Trophoblast cell (in vitro differentiated cells and primary cell): Measurements from ENCODE around the gene CUX1.
A peak's percentile ranks its signal among the peaks of the same experiment; 100 is the strongest.

Experiments
- DNase-seq, 2 donors: peaks; one replicate each; pipeline ENCODE4 v3.0.0-alpha.2; 2016
- H2AFZ ChIP-seq: 2 replicates; pipeline ENCODE4 v1.6.1; 2013; ENCODE audit warnings: low read length, moderate library complexity, mild to moderate bottlenecking; ENCODE audit not compliant: insufficient read depth, poor library complexity
- H2AK5ac ChIP-seq: 2 replicates; pipeline ENCODE4 v1.6.1; 2013; ENCODE audit warnings: mild to moderate bottlenecking, low read length
- H2BK120ac ChIP-seq: 2 replicates; pipeline ENCODE4 v1.6.1; 2013; ENCODE audit warnings: low read length, mild to moderate bottlenecking, moderate library complexity; ENCODE audit not compliant: insufficient read depth, poor library complexity
- H2BK12ac ChIP-seq: 2 replicates; pipeline ENCODE4 v1.6.1; 2013; ENCODE audit warnings: mild to moderate bottlenecking, low read length, moderate library complexity
- H2BK5ac ChIP-seq: 2 replicates; pipeline ENCODE4 v1.6.1; 2013; ENCODE audit warnings: low read length, low read depth, moderate library complexity, mild to moderate bottlenecking; ENCODE audit not compliant: poor library complexity
- H3K14ac ChIP-seq: 2 replicates; pipeline ENCODE4 v1.6.1; 2013; ENCODE audit warnings: mild to moderate bottlenecking, low read length
- H3K18ac ChIP-seq: 2 replicates; pipeline ENCODE4 v1.6.1; 2013; ENCODE audit warnings: mild to moderate bottlenecking, low read length
- H3K23ac ChIP-seq: 2 replicates; pipeline ENCODE4 v1.6.1; 2013; ENCODE audit warnings: low read length
- H3K27ac ChIP-seq: 2 replicates; pipeline ENCODE4 v1.5.1; 2013; ENCODE audit warnings: low read depth, mild to moderate bottlenecking, inconsistent platforms, low read length, moderate library complexity
- H3K27me3 ChIP-seq: 2 replicates; pipeline ENCODE4 v1.6.1; 2013; ENCODE audit warnings: inconsistent platforms, mild to moderate bottlenecking, low read length, moderate library complexity; ENCODE audit not compliant: insufficient read depth
- H3K36me3 ChIP-seq, 2 experiments: 1 replicate in 1 of 2; 2 replicates in 1 of 2; pipeline ENCODE4 v1.6.1; 2013; ENCODE audit warnings: low read length in 2 of 2, mild to moderate bottlenecking in 2 of 2, moderate library complexity in 1 of 2; ENCODE audit not compliant: insufficient read depth in 2 of 2, control insufficient read depth in 1 of 2
- H3K4ac ChIP-seq: 2 replicates; pipeline ENCODE4 v1.6.1; 2013; ENCODE audit warnings: low read depth, mild to moderate bottlenecking, low read length, moderate library complexity
- H3K4me1 ChIP-seq, 2 experiments: 1 replicate in 1 of 2; 2 replicates in 1 of 2; pipeline ENCODE4 v1.6.1; 2013; ENCODE audit warnings: low read length in 2 of 2, mild to moderate bottlenecking in 2 of 2, moderate library complexity in 1 of 2; ENCODE audit not compliant: insufficient read depth in 2 of 2, control insufficient read depth in 1 of 2
- H3K4me2 ChIP-seq: 2 replicates; pipeline ENCODE4 v1.6.1; 2013; ENCODE audit warnings: inconsistent platforms, mild to moderate bottlenecking, low read length, moderate library complexity
- H3K4me3 ChIP-seq: 2 replicates; pipeline ENCODE4 v1.5.1; 2013; ENCODE audit warnings: mild to moderate bottlenecking, low read depth, low read length, inconsistent platforms
- H3K79me1 ChIP-seq: one replicate; pipeline ENCODE4 v1.6.1; 2013; ENCODE audit warnings: low read length
- H3K79me2 ChIP-seq: 2 replicates; pipeline ENCODE4 v1.6.1; 2013; ENCODE audit warnings: low read length, mild to moderate bottlenecking; ENCODE audit not compliant: control insufficient read depth, insufficient read depth, poor library complexity
- H3K9ac ChIP-seq: 2 replicates; pipeline ENCODE4 v1.6.1; 2013; ENCODE audit warnings: mild to moderate bottlenecking, low read length
- H3K9me3 ChIP-seq: 2 replicates; pipeline ENCODE4 v1.6.1; 2013; ENCODE audit warnings: low read depth, mild to moderate bottlenecking, control low read depth, inconsistent platforms, low read length; ENCODE audit not compliant: insufficient read depth
- H4K12ac ChIP-seq: 2 replicates; pipeline ENCODE4 v1.6.1; 2013; ENCODE audit warnings: low read depth, mild to moderate bottlenecking, low read length, moderate library complexity
- H4K8ac ChIP-seq: 2 replicates; pipeline ENCODE4 v1.6.1; 2013; ENCODE audit warnings: low read depth, mild to moderate bottlenecking, low read length, moderate library complexity
- H4K91ac ChIP-seq: one replicate; pipeline ENCODE4 v1.6.1; 2013; ENCODE audit warnings: low read depth, mild to moderate bottlenecking, low read length, moderate library complexity
- WGBS: extraction: QIAGEN DNeasy Blood & Tissue Kit; methylation state at CpG from one replicate; pipeline ENCODE4 v1.1.7; 2013; ENCODE audit warnings: missing lambda C conversion rate; ENCODE audit not compliant: insufficient read length, insufficient coverage; ENCODE audit errors: extremely low coverage; 5-methylcytosine and 5-hydroxymethylcytosine counted together

CUX1 gene

DNA sequence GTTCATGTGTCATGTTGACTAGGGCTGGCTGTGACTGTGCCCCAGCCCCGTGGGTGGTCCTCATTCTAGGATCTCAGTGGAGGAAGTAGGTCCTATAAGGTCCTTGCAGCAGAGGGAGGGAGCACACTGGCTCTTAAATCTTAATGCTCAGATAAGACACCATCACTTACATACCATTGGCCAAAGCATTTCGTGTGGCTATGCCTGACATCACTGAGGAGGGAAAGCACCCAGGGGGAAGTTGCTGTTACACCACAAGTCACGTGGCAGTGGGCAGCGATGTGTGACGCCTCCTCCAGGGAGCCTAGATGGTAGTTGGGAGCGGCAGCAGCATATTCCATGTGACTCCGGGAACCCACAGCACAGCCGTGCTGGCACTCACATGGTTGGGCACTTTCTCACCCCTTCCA, 244.6 kb downstream of the CUX1 start:
- Histone ChIP-seq H2BK120ac (no peak overlapping the region), H3K4me2 (no peak overlapping the region), H4K12ac (no peak overlapping the region), H4K8ac (no peak overlapping the region), H4K91ac (peak overlapping the region; percentile 5), H3K9ac (no peak overlapping the region), H3K4me1 (peaks cover 12 to 24% of the 10 kb centered on the region in 2 experiments), H3K14ac (no peak overlapping the region), H3K4ac (no peak overlapping the region), H3K18ac (peak overlapping the region; percentile 31), H3K4me3 (no peak overlapping the region), H2AFZ (no peak overlapping the region), H3K36me3 (no peaks in the 10 kb centered on the region), H2BK5ac (no peak overlapping the region), H3K23ac (peak overlapping the region; percentile 31), H2BK12ac (peak overlapping the region; percentile 21), H3K27me3 (no peaks in the 10 kb centered on the region), H3K79me1 (peaks cover 12% of the 10 kb centered on the region), H2AK5ac (peak overlapping the region; percentile 4), H3K79me2 (peaks cover 2% of the 10 kb centered on the region), H3K27ac (no peak overlapping the region), H3K9me3 (no peaks in the 10 kb centered on the region)
- no CpG with 5 or more reads among the region's 8 CpGs for WGBS
- peak; percentile 97 to 98 for DNase-seq

DNA sequence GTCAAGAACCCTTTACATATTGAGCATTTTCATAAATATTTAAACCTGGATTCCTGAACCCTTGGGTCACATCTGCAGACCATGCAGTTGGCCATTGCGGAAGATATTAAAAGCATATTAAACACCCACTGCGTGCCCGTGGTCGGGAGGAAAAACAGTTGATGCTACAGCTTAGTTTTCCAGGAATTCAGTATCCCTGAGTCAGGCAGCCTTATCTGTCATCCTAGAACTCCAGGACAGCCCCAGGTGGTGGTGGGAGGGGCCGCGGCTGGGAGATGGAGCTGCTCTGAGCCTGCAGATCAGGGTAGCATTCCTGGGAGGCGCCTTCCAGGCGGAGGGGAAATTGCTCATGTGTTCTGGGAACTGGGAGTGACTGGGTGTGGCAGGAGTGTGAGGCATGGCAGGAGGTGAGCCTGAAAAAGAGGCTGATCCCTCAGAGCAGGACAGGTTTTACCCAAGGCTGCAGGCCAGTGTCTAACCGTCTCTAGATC, 246.3 kb downstream of the CUX1 start:
- Histone ChIP-seq H3K9me3 (no peaks in the 10 kb centered on the region), H3K23ac (no peak overlapping the region), H3K4me2 (peak overlapping the region; percentile 25), H4K12ac (no peak overlapping the region), H3K79me2 (peaks cover 2% of the 10 kb centered on the region), H3K18ac (no peak overlapping the region), H3K36me3 (no peaks in the 10 kb centered on the region), H4K8ac (no peak overlapping the region), H3K79me1 (peaks cover 12% of the 10 kb centered on the region), H3K14ac (no peak overlapping the region), H3K4ac (no peak overlapping the region), H2BK12ac (no peak overlapping the region), H2AK5ac (no peak overlapping the region), H2BK5ac (peak overlapping the region; percentile 75), H3K27ac (peak overlapping the region; percentile 94), H4K91ac (no peak overlapping the region), H3K4me3 (no peak overlapping the region), H3K9ac (no peak overlapping the region), H3K4me1 (peaks cover 12 to 24% of the 10 kb centered on the region in 2 experiments), H3K27me3 (no peaks in the 10 kb centered on the region), H2AFZ (no peak overlapping the region), H2BK120ac (no peak overlapping the region)
- no CpG with 5 or more reads among the region's 9 CpGs for WGBS
- peak; percentile 97 to 99 for DNase-seq

DNA sequence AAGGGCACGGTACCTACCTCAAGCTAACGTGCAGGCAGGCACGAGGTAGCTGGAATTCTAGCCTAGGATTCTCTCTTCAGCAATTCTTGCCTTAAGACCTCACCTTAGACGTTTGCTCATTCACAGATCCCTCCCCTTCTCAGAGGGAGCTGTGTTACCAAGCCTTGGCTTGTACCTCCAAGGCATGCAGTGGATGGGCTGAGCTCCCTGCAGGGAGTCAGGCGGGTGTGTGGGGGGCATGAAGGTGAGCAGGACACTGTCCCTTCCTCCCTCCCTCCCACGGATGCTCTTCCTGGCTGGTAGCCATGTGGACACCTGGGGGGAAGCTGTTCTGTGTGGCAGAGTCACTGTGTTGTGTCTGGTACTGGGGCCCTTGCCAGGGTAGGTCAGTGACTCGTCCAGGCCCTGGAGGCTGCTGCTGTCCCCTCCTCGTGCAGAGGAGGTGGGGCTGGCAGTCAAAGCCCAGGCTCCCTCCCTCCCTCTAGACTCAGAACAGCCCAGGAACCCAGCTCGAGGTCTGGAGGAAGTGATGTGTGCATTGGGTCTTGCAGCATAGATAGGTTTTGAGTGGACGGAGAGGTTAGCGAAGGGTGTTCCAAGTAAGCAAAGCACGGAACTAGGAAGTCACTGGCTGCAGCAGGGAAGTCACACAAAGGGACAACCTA, 247.1 kb downstream of the CUX1 start:
- H2AFZ ChIP-seq = peak overlapping the region; percentile 19
- H3K27ac ChIP-seq = peak overlapping the region; percentile 94
- H3K79me1 ChIP-seq = peaks cover 12% of the 10 kb centered on the region
- peak overlapping the region; percentile 40 for H2BK120ac ChIP-seq
- peak overlapping the region; percentile 16 for H2AK5ac ChIP-seq
- peak overlapping the region; percentile 26 for H4K12ac ChIP-seq
- H3K9ac ChIP-seq = no peak overlapping the region
- H4K91ac ChIP-seq = peak overlapping the region; percentile 88
- peaks cover 4 to 5% of the 10 kb centered on the region in 2 experiments for H3K36me3 ChIP-seq
- H3K4ac ChIP-seq = peak overlapping the region; percentile 14
- peak overlapping the region; percentile 22 for H3K14ac ChIP-seq
- H3K4me2 ChIP-seq = peak overlapping the region; percentile 25
- H3K4me3 ChIP-seq = no peak overlapping the region
- no peaks in the 10 kb centered on the region for H3K27me3 ChIP-seq
- peak overlapping the region; percentile 52 for H4K8ac ChIP-seq
- no CpG with 5 or more reads among the region's 12 CpGs for WGBS
- H2BK5ac ChIP-seq = peak overlapping the region; percentile 75
- peak; percentile 59 to 70 for DNase-seq
- peak overlapping the region; percentile 41 for H2BK12ac ChIP-seq
- peaks cover 2% of the 10 kb centered on the region for H3K79me2 ChIP-seq
- no peak overlapping the region for H3K23ac ChIP-seq
- peak overlapping the region; percentile 31 for H3K18ac ChIP-seq
- no peaks in the 10 kb centered on the region for H3K9me3 ChIP-seq
- H3K4me1 ChIP-seq = peaks cover 12 to 24% of the 10 kb centered on the region in 2 experiments

DNA sequence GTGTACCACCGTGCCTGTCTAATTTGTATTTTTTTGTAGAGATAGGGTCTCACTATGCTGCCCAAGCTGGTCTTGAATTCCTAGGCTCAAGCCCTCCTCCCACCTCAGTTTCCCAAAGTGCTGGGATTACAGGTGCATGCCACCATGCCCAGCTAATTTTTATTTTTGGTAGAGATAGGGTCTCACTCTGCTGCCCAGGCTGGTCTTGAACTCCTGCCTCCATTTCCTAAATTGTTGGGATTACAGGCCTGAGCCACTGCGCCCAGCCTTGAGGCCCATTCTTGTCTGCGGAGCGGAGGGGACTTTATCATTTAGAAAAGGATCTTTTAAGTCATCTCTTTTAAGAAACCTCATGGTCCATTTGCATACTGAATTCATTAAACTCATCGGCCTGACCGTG, 247.8 kb downstream of the CUX1 start:
- DNase-seq = peak in 1 of 2 donors; percentile 31
- Histone ChIP-seq H4K12ac (peak overlapping the region; percentile 10), H2BK5ac (peak overlapping the region; percentile 49), H3K14ac (peak overlapping the region; percentile 35), H4K91ac (peak overlapping the region; percentile 78), H3K27me3 (no peaks in the 10 kb centered on the region), H3K23ac (no peak overlapping the region), H3K36me3 (peaks cover 4 to 5% of the 10 kb centered on the region in 2 experiments), H3K4ac (peak overlapping the region; percentile 25), H3K18ac (peak overlapping the region; percentile 31), H3K4me3 (no peak overlapping the region), H3K9me3 (no peaks in the 10 kb centered on the region), H3K9ac (no peak overlapping the region), H2AK5ac (peak overlapping the region; percentile 21), H3K79me2 (peaks cover 2% of the 10 kb centered on the region), H3K27ac (peak overlapping the region; percentile 94), H3K4me2 (no peak overlapping the region), H2BK12ac (no peak overlapping the region), H3K4me1 (peaks cover 12 to 24% of the 10 kb centered on the region in 2 experiments), H3K79me1 (peaks cover 12% of the 10 kb centered on the region), H2AFZ (no peak overlapping the region), H2BK120ac (peak overlapping the region; percentile 18), H4K8ac (peak overlapping the region; percentile 52)
- no CpG with 5 or more reads among the region's 6 CpGs for WGBS
